ENCODE measurements around the gene TACR2.

Gene TACR2

GRCh38 chr10:69418052-69418752 is 1.5 kb upstream of the TACR2 start:
- DNase-seq = no peak

GRCh38 chr10:69417542-69417941 is 824 bp upstream of the TACR2 start:
- DNase-seq = no peak

GRCh38 chr10:69415951-69416350 is 767 bp downstream of the TACR2 start:
- DNase-seq = no peak

- no peak for DNase-seq
Measured at GRCh38 chr10:69415049-69415448, 1.7 kb downstream of the TACR2 start.

GRCh38 chr10:69414036-69415018 is 2.4 kb downstream of the TACR2 start:
- DNase-seq = no peak

- DNase-seq = peak; percentile 30
Measured at GRCh38 chr10:69413221-69413865, 3.4 kb downstream of the TACR2 start.

GRCh38 chr10:69412232-69412790 is 4.4 kb downstream of the TACR2 start:
- no peak for DNase-seq

GRCh38 chr10:69411476-69411875 is 5.2 kb downstream of the TACR2 start:
- DNase-seq = no peak

- no peak for DNase-seq
Measured at GRCh38 chr10:69410487-69410886, 6.2 kb downstream of the TACR2 start.

- no peak for DNase-seq
Measured at GRCh38 chr10:69409968-69410367, 6.8 kb downstream of the TACR2 start.

GRCh38 chr10:69409176-69409495 is 7.6 kb downstream of the TACR2 start:
- DNase-seq = no peak

- DNase-seq = peak; percentile 89
Measured at GRCh38 chr10:69408318-69409175, 8.2 kb downstream of the TACR2 start.

- DNase-seq = no peak
Measured at GRCh38 chr10:69407621-69408301, 9.0 kb downstream of the TACR2 start.

- no peak for DNase-seq
Measured at GRCh38 chr10:69406816-69407580, 9.7 kb downstream of the TACR2 start.

GRCh38 chr10:69406302-69406811 is 10.4 kb downstream of the TACR2 start:
- no peak for DNase-seq

GRCh38 chr10:69405221-69405620 is 11.5 kb downstream of the TACR2 start:
- DNase-seq = no peak

GRCh38 chr10:69404786-69405185 is 11.9 kb downstream of the TACR2 start:
- DNase-seq = no peak

- no peak for DNase-seq
Measured at GRCh38 chr10:69403519-69403918, 13.2 kb downstream of the TACR2 start.

GRCh38 chr10:69403066-69403465 is 13.7 kb downstream of the TACR2 start:
- DNase-seq = no peak

GRCh38 chr10:69402386-69402785 is 14.3 kb downstream of the TACR2 start:
- no peak for DNase-seq

GRCh38 chr10:69401416-69401815 is 15.3 kb downstream of the TACR2 start:
- DNase-seq = no peak

Measured in activated gamma-delta T cell treated with Interleukin-2 at 50 U/mL for 16 hours (primary cell).